GM18499 (cell line): ENCODE results near the gene RPTOR.
"Not testable (repeated sequence)": the region's sequence is repeated elsewhere in the genome, so short reads cannot be mapped to it uniquely, and the experiment has no call there.

Experiments
- ATAC-seq: cut with Tn5 transposase; IDR thresholded peaks from one replicate; pipeline ENCODE4 v1.9.1; 2021; ENCODE audit warnings: moderate number of reproducible peaks; ENCODE audit not compliant: insufficient read depth, unreplicated experiment

Gene RPTOR

GRCh38 chr17:80683625-80684104 lies 139.0 kb downstream of the RPTOR start:
- ATAC-seq: no peak

- no peak for ATAC-seq
Measured at GRCh38 chr17:80687839-80688238, 143.2 kb downstream of the RPTOR start.

- ATAC-seq: no peak
Measured at GRCh38 chr17:80689129-80689619, 144.5 kb downstream of the RPTOR start.

GRCh38 chr17:80691784-80692183 lies 147.1 kb downstream of the RPTOR start:
- ATAC-seq: no peak

GRCh38 chr17:80692931-80693467 lies 148.4 kb downstream of the RPTOR start:
- ATAC-seq: no peak

- ATAC-seq: no peak
Measured at GRCh38 chr17:80693511-80693910, 148.9 kb downstream of the RPTOR start.

GRCh38 chr17:80694085-80694991 lies 149.7 kb downstream of the RPTOR start:
- no peak for ATAC-seq

- ATAC-seq: no peak
Measured at GRCh38 chr17:80694992-80695912, 150.6 kb downstream of the RPTOR start.

GRCh38 chr17:80695979-80696378 lies 151.3 kb downstream of the RPTOR start:
- ATAC-seq: no peak

- ATAC-seq: no peak
Measured at GRCh38 chr17:80696456-80696855, 151.8 kb downstream of the RPTOR start.

GRCh38 chr17:80696964-80697363 lies 152.3 kb downstream of the RPTOR start:
- no peak for ATAC-seq

GRCh38 chr17:80698297-80698696 lies 153.7 kb downstream of the RPTOR start:
- ATAC-seq: no peak

GRCh38 chr17:80699205-80699604 lies 154.6 kb downstream of the RPTOR start:
- not testable (repeated sequence) for ATAC-seq

GRCh38 chr17:80701730-80702129 lies 157.1 kb downstream of the RPTOR start:
- ATAC-seq: no peak

GRCh38 chr17:80702315-80703141 lies 157.9 kb downstream of the RPTOR start:
- ATAC-seq: no peak

- no peak for ATAC-seq
Measured at GRCh38 chr17:80703142-80703478, 158.5 kb downstream of the RPTOR start.

GRCh38 chr17:80704381-80704819 lies 159.8 kb downstream of the RPTOR start:
- no peak for ATAC-seq

- ATAC-seq: no peak
Measured at GRCh38 chr17:80704894-80705293, 160.3 kb downstream of the RPTOR start.

GRCh38 chr17:80705988-80706387 lies 161.3 kb downstream of the RPTOR start:
- ATAC-seq: no peak

- no peak for ATAC-seq
Measured at GRCh38 chr17:80706463-80706867, 161.8 kb downstream of the RPTOR start.
